Calu3 (cell line): ENCODE results near the gene CENPB. TPM values are rescaled to one million over a fixed set of nuclear protein-coding genes. Genes with fewer than 3 reads are reported as not detected.

Experiments used
- BruUV-seq: library from RNA; stranded (reverse); fragments of 400-500 nt; replicated peaks from 2 replicates; lab custom pipeline; 2021; lab: Mats Ljungman, UMichigan
- CTCF ChIA-PET: fragments of 300-600 bp; sonication (Branson Sonifier 250); formaldehyde crosslinking; loops from one replicate; lab custom pipeline; 2022; ENCODE audit warnings: antibody characterized with exemption; lab: Charles Lee
- DNase-seq: peaks from one replicate; pipeline ENCODE4 v3.0.0; 2022
- H3K27ac Mint-ChIP-seq: one replicate; pipeline ENCODE4 v1.8.0; 2022; ENCODE audit warnings: mixed read lengths; ENCODE audit not compliant: unreplicated experiment
- H3K27me3 Mint-ChIP-seq: one replicate; pipeline ENCODE4 v1.8.0; 2022; ENCODE audit warnings: mixed read lengths; ENCODE audit not compliant: unreplicated experiment
- H3K36me3 Mint-ChIP-seq: one replicate; pipeline ENCODE4 v1.8.0; 2022; ENCODE audit warnings: mild to moderate bottlenecking, moderate library complexity, mixed read lengths; ENCODE audit not compliant: insufficient read depth, unreplicated experiment
- H3K4me1 Mint-ChIP-seq: one replicate; pipeline ENCODE4 v1.8.0; 2022; ENCODE audit warnings: mild to moderate bottlenecking, low read depth, mixed read lengths; ENCODE audit not compliant: unreplicated experiment
- H3K4me3 Mint-ChIP-seq: one replicate; pipeline ENCODE4 v1.8.0; 2022; ENCODE audit warnings: mild to moderate bottlenecking, low read depth, moderate library complexity, mixed read lengths; ENCODE audit not compliant: unreplicated experiment
- H3K9me3 Mint-ChIP-seq: one replicate; pipeline ENCODE4 v1.8.0; 2022; ENCODE audit warnings: low read depth, mixed read lengths; ENCODE audit not compliant: unreplicated experiment
- CTCF ChIP-seq: fragments of 200-600 bp; IDR thresholded peaks from one replicate; pipeline ENCODE4 v1.8.0; 2022; ENCODE audit warnings: antibody characterized with exemption; ENCODE audit not compliant: unreplicated experiment
- intact Hi-C: fragments of 100-400 bp; cut with micrococcal nuclease; formaldehyde crosslinking; loops from one replicate; pipeline ENCODE4 v1.10.0; 2022; ENCODE audit not compliant: unreplicated experiment
- total RNA-seq: library from RNA; stranded (reverse); gene quantifications from 2 replicates; pipeline ENCODE4 v1.2.3, GENCODE V29; 2022

The CENPB gene
- total RNA-seq, 1 experiment from 2014 or later, result 44.9 TPM

DNA sequence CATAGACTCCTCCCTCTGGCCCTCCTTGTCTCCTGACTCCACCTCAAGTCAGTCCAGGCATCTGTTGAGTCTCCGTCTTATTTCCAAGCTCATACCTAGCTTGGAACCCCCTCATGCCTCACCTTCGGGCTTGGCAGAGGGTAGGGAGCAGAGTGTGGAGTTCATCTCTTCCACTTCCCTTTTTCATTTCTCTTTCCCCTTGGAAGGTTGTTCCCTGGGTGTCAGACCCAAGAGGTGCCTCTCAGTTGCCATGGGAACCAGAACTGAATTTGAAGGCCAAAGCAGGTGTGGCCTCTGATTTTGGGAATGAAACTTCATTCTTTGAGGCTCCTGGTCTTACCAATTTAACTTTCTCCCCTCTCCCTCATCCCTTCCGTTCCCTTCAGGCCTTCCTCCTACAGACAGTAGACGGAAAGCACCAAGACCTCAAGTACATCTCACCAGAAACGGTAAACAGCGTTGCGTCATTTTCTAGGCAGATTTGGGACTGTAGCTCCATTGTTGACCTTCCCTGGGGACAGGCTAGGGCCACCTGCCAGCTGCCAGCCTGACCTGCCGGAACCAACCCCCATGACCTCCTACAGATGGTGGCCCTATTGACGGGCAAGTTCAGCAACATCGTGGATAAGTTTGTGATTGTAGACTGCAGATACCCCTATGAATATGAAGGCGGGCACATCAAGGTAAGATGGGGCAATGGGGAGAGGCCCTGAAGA, 16.1 kb upstream of the CENPB start:
- Mint-ChIP-seq H3K27me3 (no peaks in the 10 kb centered on the region), H3K36me3 (peaks cover 68% of the 10 kb centered on the region), H3K4me3 (no peak overlapping the region), H3K4me1 (peaks cover 25% of the 10 kb centered on the region), H3K9me3 (no peaks in the 10 kb centered on the region), H3K27ac (no peak overlapping the region)
- CTCF ChIA-PET, result no interaction called here
- intact Hi-C loops, result no loop called here
- no peak for TF ChIP-seq CTCF
- no peak for DNase-seq
- BruUV-seq, result no TSS peak

GRCh38 chr20:3801846-3802245, 15.3 kb upstream of the CENPB start:
- no peaks in the 10 kb centered on the region for H3K27me3 Mint-ChIP-seq
- no peak for DNase-seq
- intact Hi-C loops, result no loop called here
- H3K4me1 Mint-ChIP-seq, result peaks cover 29% of the 10 kb centered on the region
- H3K4me3 Mint-ChIP-seq, result no peak overlapping the region
- CTCF ChIA-PET, result no interaction called here
- H3K27ac Mint-ChIP-seq, result no peak overlapping the region
- BruUV-seq, result no TSS peak
- H3K36me3 Mint-ChIP-seq, result peaks cover 71% of the 10 kb centered on the region
- H3K9me3 Mint-ChIP-seq, result no peaks in the 10 kb centered on the region
- TF ChIP-seq CTCF, result no peak

GRCh38 chr20:3801299-3801698, 14.8 kb upstream of the CENPB start:
- intact Hi-C loops, result no loop called here
- CTCF ChIA-PET, result no interaction called here
- BruUV-seq, result no TSS peak
- peaks cover 71% of the 10 kb centered on the region for H3K36me3 Mint-ChIP-seq
- H3K4me3 Mint-ChIP-seq, result no peak overlapping the region
- H3K27ac Mint-ChIP-seq, result no peak overlapping the region
- H3K27me3 Mint-ChIP-seq, result no peaks in the 10 kb centered on the region
- TF ChIP-seq CTCF, result no peak
- H3K9me3 Mint-ChIP-seq, result no peaks in the 10 kb centered on the region
- H3K4me1 Mint-ChIP-seq, result peaks cover 29% of the 10 kb centered on the region
- DNase-seq, result no peak

- H3K27ac Mint-ChIP-seq, result no peak overlapping the region
- TF ChIP-seq CTCF, result no peak
- intact Hi-C loops, result no loop called here
- no peaks in the 10 kb centered on the region for H3K9me3 Mint-ChIP-seq
- CTCF ChIA-PET, result no interaction called here
- H3K4me3 Mint-ChIP-seq, result no peak overlapping the region
- DNase-seq, result no peak
- no TSS peak for BruUV-seq
- no peaks in the 10 kb centered on the region for H3K27me3 Mint-ChIP-seq
- peaks cover 71% of the 10 kb centered on the region for H3K36me3 Mint-ChIP-seq
- peaks cover 25% of the 10 kb centered on the region for H3K4me1 Mint-ChIP-seq
Measured at GRCh38 chr20:3800878-3801260, 14.3 kb upstream of the CENPB start.
